WTC11 (cell line): Measurements from ENCODE around the gene LBH. TPM values are rescaled to one million over a fixed set of nuclear protein-coding genes. Genes with fewer than 3 reads are reported as not detected.

ENCODE experiments used
- ATAC-seq: fragments of 200-7000 bp; cut with Tn5 transposase; 2 replicates; pipeline ENCODE4 v1.10.0; 2021; ENCODE audit warnings: mild to moderate bottlenecking, moderate library complexity
- CTCF ChIA-PET: fragments of 300-600 bp; sonication (Branson Sonifier 250); formaldehyde crosslinking; loops from one replicate; lab custom pipeline; 2021; ENCODE audit warnings: antibody characterized with exemption; lab: Charles Lee
- POLR2A ChIA-PET: fragments of 350-600 bp; sonication (Branson Sonifier 250); formaldehyde crosslinking; loops from one replicate; lab custom pipeline; 2021; ENCODE audit warnings: antibody characterized with exemption; lab: Charles Lee
- DNase-seq: peaks from one replicate; pipeline ENCODE4 v3.0.0; 2021; ENCODE audit warnings: low spot score
- H3K27ac Mint-ChIP-seq: 2 replicates; pipeline ENCODE4 v1.8.0; 2021; ENCODE audit warnings: mixed read lengths
- H3K27me3 Mint-ChIP-seq: 2 replicates; pipeline ENCODE4 v1.8.0; 2021; ENCODE audit warnings: low read depth, mild to moderate bottlenecking, moderate library complexity, mixed read lengths
- H3K36me3 Mint-ChIP-seq: 2 replicates; pipeline ENCODE4 v1.8.0; 2021; ENCODE audit warnings: mixed read lengths
- H3K4me1 Mint-ChIP-seq: 2 replicates; pipeline ENCODE4 v1.8.0; 2022; ENCODE audit warnings: mixed read lengths
- H3K4me3 Mint-ChIP-seq: 2 replicates; pipeline ENCODE4 v1.8.0; 2021; ENCODE audit warnings: mild to moderate bottlenecking, moderate library complexity, mixed read lengths
- H3K9me3 Mint-ChIP-seq: 2 replicates; pipeline ENCODE4 v1.8.0; 2021; ENCODE audit warnings: mixed read lengths
- CREM ChIP-seq: sonication (generic); formaldehyde crosslinking; IDR thresholded peaks from 2 replicates; pipeline ENCODE4 v1.8.1; 2022; ENCODE audit warnings: mild to moderate bottlenecking, missing genetic modification reagents, moderate library complexity
- E2F1 ChIP-seq: sonication (generic); formaldehyde crosslinking; IDR thresholded peaks from 2 replicates; pipeline ENCODE4 v1.8.0; 2022; ENCODE audit warnings: mild to moderate bottlenecking, missing genetic modification reagents
- E2F5 ChIP-seq: sonication (generic); formaldehyde crosslinking; IDR thresholded peaks from 2 replicates; pipeline ENCODE4 v1.8.1; 2022; ENCODE audit warnings: mild to moderate bottlenecking, moderate library complexity, missing genetic modification reagents
- ERG ChIP-seq: fragments of 250-450 bp; sonication (Bioruptor Pico); IDR thresholded peaks from 2 replicates; pipeline ENCODE4 v1.8.0; 2021; ENCODE audit warnings: mild to moderate bottlenecking
- FOXK1 ChIP-seq: sonication (generic); formaldehyde crosslinking; IDR thresholded peaks from 2 replicates; pipeline ENCODE4 v1.8.0; 2022; ENCODE audit warnings: mild to moderate bottlenecking, moderate library complexity, missing genetic modification reagents
- IRF1 ChIP-seq: sonication (generic); formaldehyde crosslinking; IDR thresholded peaks from 2 replicates; pipeline ENCODE4 v1.8.0; 2023; ENCODE audit warnings: missing genetic modification reagents
- JUN ChIP-seq: sonication (generic); formaldehyde crosslinking; IDR thresholded peaks from 2 replicates; pipeline ENCODE4 v1.8.0; 2023; ENCODE audit warnings: mild to moderate bottlenecking, missing genetic modification reagents
- MLX ChIP-seq: sonication (generic); formaldehyde crosslinking; IDR thresholded peaks from 2 replicates; pipeline ENCODE4 v1.8.1; 2023; ENCODE audit warnings: mild to moderate bottlenecking, missing genetic modification reagents, moderate library complexity
- NFATC4 ChIP-seq: fragments of 250-450 bp; sonication (Bioruptor Pico); IDR thresholded peaks from 2 replicates; pipeline ENCODE4 v1.9.0; 2021; ENCODE audit warnings: mild to moderate bottlenecking
- NR3C1 ChIP-seq: sonication (generic); formaldehyde crosslinking; conservative IDR thresholded peaks from 2 replicates; pipeline ENCODE4 v1.8.1; 2023; ENCODE audit warnings: low read depth, mild to moderate bottlenecking, missing genetic modification reagents
- SMAD3 ChIP-seq: sonication (generic); formaldehyde crosslinking; IDR thresholded peaks from 2 replicates; pipeline ENCODE4 v1.8.0; 2022; ENCODE audit warnings: missing genetic modification reagents, mild to moderate bottlenecking, borderline replicate concordance
- TCF7 ChIP-seq: sonication (generic); formaldehyde crosslinking; IDR thresholded peaks from 2 replicates; pipeline ENCODE4 v1.8.0; 2022; ENCODE audit warnings: mild to moderate bottlenecking, low read depth, missing genetic modification reagents, moderate library complexity
- TEAD1 ChIP-seq: sonication (generic); formaldehyde crosslinking; IDR thresholded peaks from 2 replicates; pipeline ENCODE4 v1.8.0; 2022; ENCODE audit warnings: mild to moderate bottlenecking, missing genetic modification reagents
- ZNF281 ChIP-seq: sonication (generic); formaldehyde crosslinking; IDR thresholded peaks from 2 replicates; pipeline ENCODE4 v1.8.0; 2023; ENCODE audit warnings: mild to moderate bottlenecking, missing genetic modification reagents
- ZNF512 ChIP-seq: sonication (generic); formaldehyde crosslinking; IDR thresholded peaks from 2 replicates; pipeline ENCODE4 v1.8.1; 2022; ENCODE audit warnings: missing genetic modification reagents, borderline replicate concordance
- total RNA-seq: library from RNA; stranded (reverse); gene quantifications from 3 replicates; pipeline ENCODE4 v1.2.3, GENCODE V29; 2021

Gene LBH
- total RNA-seq, 1 experiment from 2014 or later: 47.3 TPM

GRCh38 chr2:30306522-30306921, 75.2 kb downstream of the LBH start:
- Mint-ChIP-seq H3K27ac (no peak overlapping the region), H3K4me3 (no peak overlapping the region), H3K4me1 (peaks cover 20% of the 10 kb centered on the region), H3K9me3 (no peaks in the 10 kb centered on the region), H3K27me3 (peaks cover 22% of the 10 kb centered on the region), H3K36me3 (no peaks in the 10 kb centered on the region)
- ATAC-seq (no peak), DNase-seq (no peak)
- POLR2A ChIA-PET: no interaction called here
- CTCF ChIA-PET: no interaction called here
- no peak for TF ChIP-seq FOXK1
- TF ChIP-seq ZNF512 (CRISPR knock-in tag): no peak
- no peak for TF ChIP-seq CREM
- TF ChIP-seq JUN (CRISPR knock-in tag): no peak
- no peak for TF ChIP-seq E2F5 (CRISPR knock-in tag)
- no peak for TF ChIP-seq E2F1 (CRISPR knock-in tag)
- TF ChIP-seq MLX: no peak
- TF ChIP-seq NFATC4 (CRISPR knock-in tag): no peak
- TF ChIP-seq TEAD1: no peak
- no peak for TF ChIP-seq ERG
- TF ChIP-seq NR3C1 (CRISPR knock-in tag): no peak
- no peak for TF ChIP-seq ZNF281 (CRISPR knock-in tag)

- peaks cover 3% of the 10 kb centered on the region for H3K4me1 Mint-ChIP-seq
- ATAC-seq (no peak), DNase-seq (no peak)
- ChIA-PET CTCF (no interaction called here), POLR2A (no interaction called here)
- H3K4me3 Mint-ChIP-seq: no peak overlapping the region
- TF ChIP-seq IRF1 (no peak), TCF7 (CRISPR knock-in tag) (no peak), SMAD3 (CRISPR knock-in tag) (no peak)
- H3K9me3 Mint-ChIP-seq: no peaks in the 10 kb centered on the region
- no peaks in the 10 kb centered on the region for H3K36me3 Mint-ChIP-seq
- peaks cover 10% of the 10 kb centered on the region for H3K27me3 Mint-ChIP-seq
- H3K27ac Mint-ChIP-seq: no peak overlapping the region
Observed at GRCh38 chr2:30308280-30308679, 76.9 kb downstream of the LBH start.

Other genes starting within 250 kb of the LBH start
- gene YPEL5, start 84.5 kb upstream of the LBH start, total RNA-seq: 25.3 to 27.3 TPM (median 26.5 TPM) in 3 replicates
- gene LCLAT1, start 215.7 kb downstream of the LBH start, total RNA-seq: 18.9 to 22.3 TPM (median 22.1 TPM) in 3 replicates